HG03025 (cell line): ENCODE measurements around the gene ZNF790.

ENCODE experiments used
- ATAC-seq: cut with Tn5 transposase; IDR thresholded peaks from one replicate; pipeline ENCODE4 v1.9.1; 2021; ENCODE audit warnings: mild to moderate bottlenecking, moderate library complexity; ENCODE audit not compliant: unreplicated experiment, low FRiP score

Gene ZNF790

DNA sequence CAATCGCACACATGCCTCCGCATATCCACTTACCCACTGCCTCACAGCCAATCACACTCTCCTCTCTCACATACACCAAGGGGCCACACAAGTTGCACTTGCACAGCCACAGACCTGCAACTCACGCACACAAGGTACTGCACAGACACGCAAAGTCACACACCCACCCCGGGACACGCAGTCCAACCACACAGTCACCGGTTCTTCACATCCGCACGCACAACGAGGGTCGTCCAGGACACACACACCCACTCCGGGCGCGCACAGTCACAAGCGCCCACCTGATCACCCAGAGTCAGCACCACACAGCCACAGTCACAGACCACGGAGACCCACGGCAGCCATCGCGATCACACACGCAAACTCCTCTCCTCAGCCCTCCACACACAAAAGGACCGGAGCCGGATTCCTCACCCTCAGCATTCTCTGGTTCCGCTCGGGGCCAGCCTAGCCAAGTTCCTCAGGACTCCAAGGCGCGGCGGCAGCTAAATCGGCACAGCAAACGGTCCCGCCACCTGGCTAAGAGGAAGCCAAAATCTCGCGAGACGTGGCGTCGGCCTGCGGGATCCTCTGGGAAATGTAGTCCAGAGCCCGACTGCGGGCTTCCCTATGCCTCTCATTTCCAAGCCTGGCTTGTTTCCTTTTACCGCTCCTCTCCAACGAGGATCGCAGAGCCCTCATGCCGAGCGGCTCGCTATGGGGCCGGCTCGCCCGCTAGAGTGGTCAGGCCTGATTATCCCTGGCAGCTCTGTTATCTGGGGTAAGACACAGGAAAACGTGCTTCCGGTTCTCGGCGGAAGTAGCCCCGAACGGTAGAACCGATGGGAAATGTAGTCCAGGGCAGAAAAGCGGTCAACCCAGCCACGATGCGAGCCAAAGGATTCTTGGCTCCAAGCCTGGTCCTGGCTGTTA lies 65.6 kb downstream of the ZNF790 start, which contains the start of gene ZNF850:
TSS of gene ZNF850 (minus strand) at position 497 of the 912 bp plus-strand sequence. CDS start 10,201 bp downstream, outside the sequence.
- peak; percentile 94 for ATAC-seq

DNA sequence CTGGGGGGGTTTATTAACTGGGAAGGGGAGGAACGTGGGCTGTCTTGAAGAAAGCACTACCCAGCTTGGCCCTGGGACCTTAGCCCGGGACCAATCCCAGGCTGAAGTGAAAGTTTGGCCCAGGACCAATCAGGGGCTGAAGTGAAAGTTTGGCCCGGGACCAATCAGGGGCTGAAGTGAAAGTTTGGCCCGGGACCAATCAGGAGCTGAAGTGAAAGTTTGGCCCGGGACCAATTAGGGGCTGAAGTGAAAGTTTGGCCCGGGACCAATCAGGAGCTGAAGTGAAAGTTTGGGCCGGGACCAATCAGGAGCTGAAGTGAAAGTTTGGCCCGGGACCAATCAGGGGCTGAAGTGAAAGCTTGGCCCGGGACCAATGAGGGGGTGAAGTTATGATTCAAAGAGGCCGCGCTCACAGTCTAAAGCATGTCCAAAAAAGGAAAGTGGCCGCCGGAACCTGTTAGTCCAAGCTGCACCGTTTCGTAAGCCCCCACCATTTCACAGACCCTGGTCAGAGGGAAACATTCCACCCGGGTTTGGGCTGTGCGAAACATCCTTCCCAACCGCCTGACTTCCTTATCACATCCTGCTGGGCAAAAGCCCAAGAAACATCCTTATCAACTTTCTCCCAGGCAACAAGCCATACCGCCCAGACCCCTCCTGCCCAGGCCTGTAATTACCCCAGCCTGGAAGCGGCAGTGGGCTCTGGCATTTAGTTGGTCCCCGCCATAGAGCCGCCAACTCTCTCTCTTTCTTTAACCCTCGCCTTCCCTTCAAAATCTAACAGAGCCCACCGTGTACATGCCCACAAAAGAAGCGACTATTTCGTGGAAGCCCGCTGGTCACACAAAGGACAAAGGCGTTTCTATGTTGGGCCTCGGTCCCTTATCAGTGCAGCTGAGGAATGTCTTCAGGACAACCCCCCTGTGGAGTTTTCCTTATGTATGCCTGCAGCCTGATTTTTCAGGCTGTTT lies 66.6 kb downstream of the ZNF790 start:
- no peak for ATAC-seq
